ENCODE results near the gene MDP1. TPM values are rescaled to one million over a fixed set of nuclear protein-coding genes. Genes with fewer than 3 reads are reported as not detected.

The MDP1 gene
- total RNA-seq: 10 to 100 TPM; 21.0 to 25.0 TPM
- polyA plus RNA-seq (2013, experiment 1 of 2): 35.2 TPM
- 32.7 TPM for polyA plus RNA-seq (2013, experiment 2 of 2)
- long read RNA-seq, experiment 1, transcript MDP1-201 (6 exons, 730 nt): major isoform, 10 of 14 reads
- long read RNA-seq, experiment 1, partial matches to known transcripts: 0 of 14 reads
- long read RNA-seq, experiment 1, other reads (novel, unspliced or antisense): 3 of 14 reads
- long read RNA-seq, experiment 2, transcript MDP1-201 (6 exons, 730 nt): major isoform, 6 of 11 reads
- long read RNA-seq, experiment 2, partial matches to known transcripts: 0 of 11 reads
- long read RNA-seq, experiment 2, other reads (novel, unspliced or antisense): 3 of 11 reads
- long read RNA-seq, experiment 3, transcript MDP1-201 (6 exons, 730 nt): major isoform, 5 of 7 reads
- long read RNA-seq, experiment 3, partial matches to known transcripts: 0 of 7 reads
- long read RNA-seq, experiment 3, other reads (novel, unspliced or antisense): 0 of 7 reads
- long read RNA-seq, experiment 4, partial matches to known transcripts: 0 of 2 reads
- long read RNA-seq, experiment 4, other reads (novel, unspliced or antisense): 0 of 2 reads

DNA sequence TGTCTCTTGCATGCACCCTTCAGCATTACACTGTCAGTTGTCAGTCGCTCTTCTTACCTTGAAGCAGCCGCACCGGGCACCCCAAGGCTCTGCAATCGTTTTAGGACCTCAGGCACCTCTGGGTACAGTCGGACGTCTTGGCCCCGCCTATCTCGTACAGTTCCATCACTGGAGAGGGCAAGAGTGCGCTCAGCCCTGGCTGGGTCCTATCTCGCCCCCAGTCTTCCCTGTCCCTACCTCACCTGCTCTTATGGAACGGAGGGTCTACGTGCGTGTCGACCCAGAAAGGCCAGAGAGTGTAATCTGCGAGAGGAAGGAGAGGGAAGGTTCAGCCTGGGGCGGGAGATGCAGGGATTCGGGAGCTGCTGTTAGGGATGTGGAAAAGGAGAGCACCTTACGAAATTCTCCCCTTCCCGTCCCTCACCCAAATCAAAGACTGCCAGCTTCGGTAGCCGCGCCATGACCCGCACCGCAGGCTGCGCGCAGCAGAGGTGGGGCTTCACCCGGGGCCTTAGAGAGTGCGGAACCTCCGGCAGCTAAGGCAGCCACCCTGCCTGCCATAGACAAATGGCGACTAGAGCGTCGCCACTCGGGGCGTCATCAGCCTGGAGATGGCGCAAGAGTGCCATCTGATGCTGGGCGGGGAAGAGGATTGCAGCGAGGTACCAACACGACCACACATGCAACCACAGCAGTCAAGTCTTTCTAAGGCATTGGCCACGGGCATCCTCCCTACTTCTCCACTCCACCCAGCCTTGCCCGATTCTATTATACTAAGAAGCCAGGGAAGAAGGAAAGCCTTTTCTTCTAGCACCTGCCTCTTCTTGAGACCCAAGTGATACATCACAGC is at the start of gene MDP1:
Gene MDP1, minus strand, starts transcription at position 572 of the 850 bp plus-strand sequence. Its CDS starts 111 bp downstream, at position 461.
- H3K27me3 ChIP-seq (ENCODE audit: control insufficient read depth, insufficient read depth, low read length, poor library complexity, severe bottlenecking): no peaks in the 10 kb centered on the region
- DNase-seq: peak; percentile 92
- Mint-ChIP-seq H3K27me3 (ENCODE audit: insufficient read depth) (no peaks in the 10 kb centered on the region), H3K4me1 (peaks cover 16% of the 10 kb centered on the region), H3K4me3 (peak within 1 kb of the TSS; percentile 92), H3K9me3 (no peaks in the 10 kb centered on the region), H3K27ac (peak within 1 kb of the TSS; percentile 96), H3K36me3 (ENCODE audit: low read depth) (peaks cover 18% of the 10 kb centered on the region)
- H3K27ac ChIP-seq (ENCODE audit: low read depth, low read length): no peak within 1 kb of the TSS
- peak within 1 kb of the TSS; percentile 86 for H3K4me3 ChIP-seq (ENCODE audit: low read length)
- peak within 1 kb of the TSS; percentile 42 for H3K9ac ChIP-seq (ENCODE audit: extremely low read depth, low read length, poor library complexity, severe bottlenecking)
- TF ChIP-seq, protein P1, sequence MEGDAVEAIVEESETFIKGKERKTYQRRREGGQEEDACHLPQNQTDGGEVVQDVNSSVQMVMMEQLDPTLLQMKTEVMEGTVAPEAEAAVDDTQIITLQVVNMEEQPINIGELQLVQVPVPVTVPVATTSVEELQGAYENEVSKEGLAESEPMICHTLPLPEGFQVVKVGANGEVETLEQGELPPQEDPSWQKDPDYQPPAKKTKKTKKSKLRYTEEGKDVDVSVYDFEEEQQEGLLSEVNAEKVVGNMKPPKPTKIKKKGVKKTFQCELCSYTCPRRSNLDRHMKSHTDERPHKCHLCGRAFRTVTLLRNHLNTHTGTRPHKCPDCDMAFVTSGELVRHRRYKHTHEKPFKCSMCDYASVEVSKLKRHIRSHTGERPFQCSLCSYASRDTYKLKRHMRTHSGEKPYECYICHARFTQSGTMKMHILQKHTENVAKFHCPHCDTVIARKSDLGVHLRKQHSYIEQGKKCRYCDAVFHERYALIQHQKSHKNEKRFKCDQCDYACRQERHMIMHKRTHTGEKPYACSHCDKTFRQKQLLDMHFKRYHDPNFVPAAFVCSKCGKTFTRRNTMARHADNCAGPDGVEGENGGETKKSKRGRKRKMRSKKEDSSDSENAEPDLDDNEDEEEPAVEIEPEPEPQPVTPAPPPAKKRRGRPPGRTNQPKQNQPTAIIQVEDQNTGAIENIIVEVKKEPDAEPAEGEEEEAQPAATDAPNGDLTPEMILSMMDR (conservative IDR thresholded peaks at IDR 0.05): peak; percentile 75
- 2% methylated on average over 13 to 38 of the region's 40 CpGs for WGBS, 2 experiments (ENCODE audit: insufficient coverage in 1 of 2, insufficient read length in 1 of 2)
- H3K36me3 ChIP-seq (ENCODE audit: control insufficient read depth, insufficient read depth, low read length): peaks cover 23% of the 10 kb centered on the region
- peaks cover 3% of the 10 kb centered on the region for H3K4me1 ChIP-seq (ENCODE audit: control insufficient read depth, insufficient read depth, low read length)
- no peaks in the 10 kb centered on the region for H3K9me3 ChIP-seq (ENCODE audit: control insufficient read depth, low read length)

DNA sequence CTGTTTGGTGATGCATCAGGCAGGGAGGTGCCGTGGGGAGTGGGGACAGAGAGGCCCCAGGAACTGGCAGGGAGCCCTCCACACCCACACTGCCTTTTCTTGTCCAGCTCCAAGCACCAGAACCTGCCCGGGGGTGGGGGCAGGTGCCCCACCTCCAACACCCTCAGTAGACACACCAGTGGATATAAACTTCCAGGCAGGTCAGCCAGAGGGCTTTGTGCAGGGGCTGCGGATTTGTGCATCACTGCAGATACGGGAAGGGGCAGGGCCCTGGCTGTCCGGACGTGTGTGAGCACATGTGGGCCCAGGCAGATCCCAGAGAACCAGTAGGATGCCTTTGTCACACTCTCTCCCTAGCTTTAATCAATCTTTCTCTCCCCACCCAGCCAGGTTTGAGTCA is 48.4 kb upstream of the MDP1 start:
- Mint-ChIP-seq H3K4me1 (no peaks in the 10 kb centered on the region), H3K9me3 (no peaks in the 10 kb centered on the region), H3K27me3 (ENCODE audit: insufficient read depth) (no peaks in the 10 kb centered on the region), H3K27ac (no peak overlapping the region), H3K36me3 (ENCODE audit: low read depth) (peaks cover 5% of the 10 kb centered on the region), H3K4me3 (no peak overlapping the region)
- Histone ChIP-seq H3K9me3 (ENCODE audit: control insufficient read depth, low read length) (no peaks in the 10 kb centered on the region), H3K36me3 (ENCODE audit: control insufficient read depth, insufficient read depth, low read length) (no peaks in the 10 kb centered on the region), H3K9ac (ENCODE audit: extremely low read depth, low read length, poor library complexity, severe bottlenecking) (no peak overlapping the region), H3K4me3 (ENCODE audit: low read length) (no peak overlapping the region), H3K4me1 (ENCODE audit: control insufficient read depth, insufficient read depth, low read length) (no peaks in the 10 kb centered on the region), H3K27ac (ENCODE audit: low read depth, low read length) (no peak overlapping the region), H3K27me3 (ENCODE audit: control insufficient read depth, insufficient read depth, low read length, poor library complexity, severe bottlenecking) (no peaks in the 10 kb centered on the region)
- no peak for DNase-seq
- 88% methylated on average over 6 of the region's 6 CpGs; no CpG with 5 or more reads in 1 of the 2 experiments for WGBS, 2 experiments (ENCODE audit: insufficient coverage in 1 of 2, insufficient read length in 1 of 2)
- TF ChIP-seq, protein P1 (conservative IDR thresholded peaks at IDR 0.05): no peak

DNA sequence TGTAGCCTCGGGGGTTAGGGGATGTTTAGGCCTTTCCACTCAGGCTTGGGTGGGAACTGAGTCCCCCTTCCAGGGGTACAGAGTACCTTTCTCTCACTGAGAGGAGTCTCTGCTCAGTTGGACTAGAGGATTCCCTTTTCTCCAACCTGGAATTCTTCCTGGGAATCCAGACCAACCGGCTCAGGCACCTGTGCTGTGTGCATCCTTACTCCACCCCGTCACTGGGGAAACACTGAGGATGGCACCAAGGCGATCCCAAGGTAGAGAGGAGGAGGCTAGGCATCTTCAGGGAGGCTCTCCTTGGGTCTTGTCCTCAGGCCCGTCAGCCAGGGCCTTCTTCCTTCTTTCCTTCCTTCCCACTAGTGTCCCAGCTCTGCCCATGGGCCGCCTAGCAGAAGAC is 48.0 kb upstream of the MDP1 start:
- Mint-ChIP-seq H3K27me3 (ENCODE audit: insufficient read depth) (no peaks in the 10 kb centered on the region), H3K4me1 (no peaks in the 10 kb centered on the region), H3K4me3 (no peak overlapping the region), H3K36me3 (ENCODE audit: low read depth) (peaks cover 5% of the 10 kb centered on the region), H3K27ac (no peak overlapping the region), H3K9me3 (no peaks in the 10 kb centered on the region)
- DNase-seq: no peak
- Histone ChIP-seq H3K27ac (ENCODE audit: low read depth, low read length) (no peak overlapping the region), H3K4me1 (ENCODE audit: control insufficient read depth, insufficient read depth, low read length) (no peaks in the 10 kb centered on the region), H3K4me3 (ENCODE audit: low read length) (no peak overlapping the region), H3K36me3 (ENCODE audit: control insufficient read depth, insufficient read depth, low read length) (no peaks in the 10 kb centered on the region), H3K27me3 (ENCODE audit: control insufficient read depth, insufficient read depth, low read length, poor library complexity, severe bottlenecking) (no peaks in the 10 kb centered on the region), H3K9me3 (ENCODE audit: control insufficient read depth, low read length) (no peaks in the 10 kb centered on the region), H3K9ac (ENCODE audit: extremely low read depth, low read length, poor library complexity, severe bottlenecking) (no peak overlapping the region)
- TF ChIP-seq, protein P1 (conservative IDR thresholded peaks at IDR 0.05): no peak
- WGBS, 2 experiments (ENCODE audit: insufficient coverage in 1 of 2, insufficient read length in 1 of 2): 80 to 90% methylated on average over 2 to 6 of the region's 6 CpGs

Data from endodermal cell (in vitro differentiated cells).